ENCODE data around the gene TECPR2. TPM values are rescaled to one million over a fixed set of nuclear protein-coding genes. Genes with fewer than 3 reads are reported as not detected.

Gene TECPR2
- total and polyA plus RNA-seq, 2 of the 13 experiments (the other 11 are each of a cell fraction or from before 2014, with no cell fraction given): 3.5 to 5.7 TPM

DNA sequence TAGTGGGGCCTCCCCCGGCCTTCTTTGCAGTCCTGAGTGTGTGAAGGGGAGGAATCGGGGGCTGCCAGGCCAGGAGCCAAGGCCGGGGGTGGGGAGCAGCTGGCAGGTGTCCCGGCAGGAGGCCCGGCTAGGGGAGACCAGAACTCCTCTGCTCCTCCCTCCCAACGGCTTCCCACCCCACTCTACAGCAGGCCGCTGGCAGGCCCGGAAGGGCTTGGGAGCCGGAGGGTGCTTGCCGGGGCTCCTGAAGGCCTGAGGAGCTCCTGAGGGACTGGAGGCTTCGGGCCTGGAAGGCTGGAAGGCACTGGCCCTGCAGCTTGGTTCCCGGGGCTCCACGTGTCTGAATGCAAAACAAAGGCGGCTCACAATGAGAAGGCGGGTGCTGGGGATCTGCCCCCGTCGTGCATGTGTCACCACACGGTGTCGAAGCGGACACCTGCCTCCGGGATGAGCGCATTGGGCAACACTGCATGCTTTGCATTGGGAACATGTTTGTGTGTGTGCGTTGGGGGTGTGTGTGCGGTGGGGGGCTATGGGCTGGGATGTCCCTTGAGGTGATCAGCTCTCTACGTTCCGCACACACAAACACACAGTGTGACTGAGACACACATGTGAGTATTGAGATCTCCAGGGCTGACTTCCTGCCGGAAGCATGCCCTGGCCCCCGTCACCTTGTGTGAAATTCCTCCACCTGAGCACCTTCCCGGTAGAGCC, 177.7 kb downstream of the TECPR2 start (continued):
- no peak for TF ChIP-seq ZBTB49 (CRISPR knock-in tag; IDR thresholded peaks at IDR 0.05; ENCODE audit: borderline replicate concordance)
- TF ChIP-seq SAFB2 (CRISPR knock-in tag; IDR thresholded peaks at IDR 0.05; ENCODE audit: borderline replicate concordance, low read depth): no peak; the same call in 1 of the 2 replicates
- peak; percentile 68 for TF ChIP-seq POLR2AphosphoS5 (IDR thresholded peaks at IDR 0.05; ENCODE audit: low read depth, low read length)
- TF ChIP-seq KAT8 (CRISPR knock-in tag; IDR thresholded peaks at IDR 0.05): peak; percentile 10; the same call in 1 of the 2 replicates
- no peak; the same call in 1 of the 2 replicates for TF ChIP-seq ZFP1 (CRISPR knock-in tag; IDR thresholded peaks at IDR 0.05)
- no peak for TF ChIP-seq IKZF4 (CRISPR knock-in tag; IDR thresholded peaks at IDR 0.05; ENCODE audit: borderline replicate concordance, low read depth, not compliant biosample characterization)
- no peak for TF ChIP-seq HNF4A (CRISPR knock-in tag; IDR thresholded peaks at IDR 0.05)
- no peak for TF ChIP-seq JDP2 (CRISPR knock-in tag; IDR thresholded peaks at IDR 0.05; ENCODE audit: borderline replicate concordance)
- TF ChIP-seq, protein P1, sequence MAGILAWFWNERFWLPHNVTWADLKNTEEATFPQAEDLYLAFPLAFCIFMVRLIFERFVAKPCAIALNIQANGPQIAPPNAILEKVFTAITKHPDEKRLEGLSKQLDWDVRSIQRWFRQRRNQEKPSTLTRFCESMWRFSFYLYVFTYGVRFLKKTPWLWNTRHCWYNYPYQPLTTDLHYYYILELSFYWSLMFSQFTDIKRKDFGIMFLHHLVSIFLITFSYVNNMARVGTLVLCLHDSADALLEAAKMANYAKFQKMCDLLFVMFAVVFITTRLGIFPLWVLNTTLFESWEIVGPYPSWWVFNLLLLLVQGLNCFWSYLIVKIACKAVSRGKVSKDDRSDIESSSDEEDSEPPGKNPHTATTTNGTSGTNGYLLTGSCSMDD (CRISPR knock-in tag; IDR thresholded peaks at IDR 0.05): no peak
- no peak for TF ChIP-seq ZNF24 (IDR thresholded peaks at IDR 0.05)
- no peak for TF ChIP-seq MBD4 (IDR thresholded peaks at IDR 0.05; ENCODE audit: borderline replicate concordance, low read length)
- TF ChIP-seq, protein P2, sequence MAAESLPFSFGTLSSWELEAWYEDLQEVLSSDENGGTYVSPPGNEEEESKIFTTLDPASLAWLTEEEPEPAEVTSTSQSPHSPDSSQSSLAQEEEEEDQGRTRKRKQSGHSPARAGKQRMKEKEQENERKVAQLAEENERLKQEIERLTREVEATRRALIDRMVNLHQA (CRISPR knock-in tag; IDR thresholded peaks at IDR 0.05): no peak
- TF ChIP-seq ZNF552 (CRISPR knock-in tag; IDR thresholded peaks at IDR 0.05; ENCODE audit: borderline replicate concordance): no peak
- TF ChIP-seq JUN (CRISPR knock-in tag; IDR thresholded peaks at IDR 0.05): no peak
- no peak for TF ChIP-seq AKNA (CRISPR knock-in tag; IDR thresholded peaks at IDR 0.05; ENCODE audit: borderline replicate concordance)
- TF ChIP-seq ZNF619 (CRISPR knock-in tag; IDR thresholded peaks at IDR 0.05): no peak; the same call in 1 of the 2 replicates
- TF ChIP-seq NCOA1 (CRISPR knock-in tag; IDR thresholded peaks at IDR 0.05): peak; percentile 64; the same call in 1 of the 2 replicates
- no peak for TF ChIP-seq PBX2 (CRISPR knock-in tag; IDR thresholded peaks at IDR 0.05)
- TF ChIP-seq ZNF644 (CRISPR knock-in tag; IDR thresholded peaks at IDR 0.05; ENCODE audit: low read depth): no peak
